GM18511 (cell line): ENCODE measurements around the gene SAV1.
"Not testable (repeated sequence)": the region's sequence is repeated elsewhere in the genome, so short reads cannot be mapped to it uniquely, and the experiment has no call there.

Experiments
- ATAC-seq: cut with Tn5 transposase; IDR thresholded peaks from one replicate; pipeline ENCODE4 v1.9.1; 2021; ENCODE audit warnings: mild to moderate bottlenecking, moderate library complexity; ENCODE audit not compliant: unreplicated experiment

SAV1 gene

GRCh38 chr14:50667996-50668825 is at the start of gene SAV1:
TSS of gene SAV1 (minus strand) at chr14:50668306. CDS start at chr14:50667967, 339 bp downstream.
- peak; percentile 66 for ATAC-seq

- no peak for ATAC-seq
These were observed 49.7 kb upstream of the SAV1 start for GRCh38 chr14:50717811-50718210.

- ATAC-seq: peak; percentile 58
These were observed 46.5 kb upstream of the SAV1 start for GRCh38 chr14:50714450-50715073.

GRCh38 chr14:50711043-50711442 is 42.9 kb upstream of the SAV1 start:
- ATAC-seq: no peak

GRCh38 chr14:50705026-50705593 is 37.0 kb upstream of the SAV1 start:
- ATAC-seq: no peak

- ATAC-seq: no peak
These were observed 36.4 kb upstream of the SAV1 start for GRCh38 chr14:50704454-50705010.

- ATAC-seq: no peak
These were observed 29.7 kb upstream of the SAV1 start for GRCh38 chr14:50697659-50698290.

GRCh38 chr14:50694260-50694659 is 26.2 kb upstream of the SAV1 start:
- not testable (repeated sequence) for ATAC-seq

GRCh38 chr14:50688875-50689274 is 20.8 kb upstream of the SAV1 start:
- ATAC-seq: no peak

GRCh38 chr14:50679674-50680073 is 11.6 kb upstream of the SAV1 start:
- no peak for ATAC-seq

- no peak for ATAC-seq
These were observed 10.1 kb upstream of the SAV1 start for GRCh38 chr14:50678163-50678562.

- peak; percentile 63 for ATAC-seq
These were observed 9.5 kb upstream of the SAV1 start for GRCh38 chr14:50677527-50678063.

- peak; percentile 59 for ATAC-seq
These were observed 8.9 kb upstream of the SAV1 start for GRCh38 chr14:50676814-50677516.

GRCh38 chr14:50675597-50675996 is 7.5 kb upstream of the SAV1 start:
- ATAC-seq: no peak

GRCh38 chr14:50670866-50671256 is 2.8 kb upstream of the SAV1 start:
- no peak for ATAC-seq

GRCh38 chr14:50670196-50670865 is 2.2 kb upstream of the SAV1 start:
- ATAC-seq: no peak

GRCh38 chr14:50669441-50669986 is 1.4 kb upstream of the SAV1 start:
- ATAC-seq: no peak

- no peak for ATAC-seq
These were observed 679 bp upstream of the SAV1 start for GRCh38 chr14:50668826-50669143.

- ATAC-seq: peak; percentile 70
These were observed 466 bp downstream of the SAV1 start for GRCh38 chr14:50667684-50667995.
